Subcutaneous abdominal adipose tissue (tissue), 5 donors: Measurements from ENCODE around the gene TRPM2.

ENCODE experiments used
- H3K27ac ChIP-seq: one replicate; pipeline ENCODE4 v1.7.0; 2013; ENCODE audit warnings: low read depth, mild to moderate bottlenecking, inconsistent platforms, low read length, moderate library complexity
- H3K27me3 ChIP-seq, 5 donors: one replicate each; pipeline ENCODE4 v1.7.0; 2013; ENCODE audit warnings: low read length in 5 of 5, inconsistent platforms in 1 of 5; ENCODE audit not compliant: control insufficient read depth in 5 of 5, insufficient read depth in 4 of 5
- H3K36me3 ChIP-seq, 5 donors: one replicate each; pipeline ENCODE4 v1.7.0; 2013; ENCODE audit warnings: low read length in 5 of 5; ENCODE audit not compliant: control insufficient read depth in 5 of 5, insufficient read depth in 5 of 5
- H3K4me1 ChIP-seq, 5 donors: one replicate each; pipeline ENCODE4 v1.7.0; 2013; ENCODE audit warnings: low read length in 5 of 5, mild to moderate bottlenecking in 3 of 5, moderate library complexity in 1 of 5; ENCODE audit not compliant: control insufficient read depth in 5 of 5, insufficient read depth in 5 of 5
- H3K4me3 ChIP-seq, 5 donors: one replicate each; pipeline ENCODE4 v1.7.0; 2013; ENCODE audit warnings: low read length in 5 of 5, low read depth in 1 of 5
- H3K9ac ChIP-seq, 5 donors: one replicate each; pipeline ENCODE4 v1.7.0; 2013; ENCODE audit warnings: low read length in 5 of 5, mild to moderate bottlenecking in 4 of 5, moderate library complexity in 3 of 5
- H3K9me3 ChIP-seq, 5 donors: one replicate each; pipeline ENCODE4 v1.7.0; 2013; ENCODE audit warnings: low read length in 5 of 5; ENCODE audit not compliant: control insufficient read depth in 5 of 5
- donor health status: healthy.
- donor health status: healthy.
- donor health status: healthy.
- donor health status: healthy.
- donor health status: healthy.

The TRPM2 gene

DNA sequence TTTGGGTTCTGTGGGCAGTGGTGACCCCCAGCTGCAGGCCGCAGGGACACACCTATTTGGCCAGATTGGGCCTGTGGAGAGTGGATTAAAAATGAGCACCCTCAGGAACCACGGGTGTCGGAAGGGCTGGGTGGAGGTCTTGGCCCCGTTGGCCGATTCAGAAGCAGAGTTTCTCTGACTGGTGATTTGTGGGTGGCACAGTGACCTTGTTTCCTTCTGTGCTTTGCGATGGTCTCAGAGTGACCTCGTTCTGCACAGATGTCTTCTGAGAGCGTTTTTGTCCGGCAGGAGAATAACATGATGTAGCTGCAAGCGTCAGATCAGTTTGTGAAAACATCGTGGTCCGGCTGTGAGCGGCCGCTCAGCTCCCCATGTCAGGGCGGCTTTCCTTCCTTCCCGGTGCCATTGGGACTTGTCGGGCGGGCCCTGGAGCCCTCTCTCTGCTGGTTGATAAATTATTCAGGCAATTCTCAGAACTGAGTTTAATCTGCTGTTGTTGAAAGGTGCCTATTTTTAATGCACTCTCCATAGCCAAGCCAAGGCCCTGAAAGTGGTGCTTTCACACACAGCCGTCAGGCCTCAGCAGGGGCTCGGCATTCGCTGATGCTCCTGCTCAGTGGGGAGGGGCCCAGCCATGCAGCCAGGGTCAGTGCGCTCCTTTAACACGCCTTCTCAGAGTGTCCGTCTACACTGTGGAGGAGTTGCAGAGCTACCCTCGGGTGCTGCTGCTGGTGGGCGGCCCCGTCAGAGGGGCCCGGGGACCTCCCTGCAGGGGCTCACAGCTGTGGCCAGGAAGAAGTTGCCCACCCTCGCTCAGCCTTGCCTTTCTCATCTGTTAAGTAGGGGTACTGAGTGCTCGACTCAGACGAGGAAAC is 26.8 kb downstream of the TRPM2 start:
- peaks cover 0 to 31% (median 0%) of the 10 kb centered on the region in 5 donors for H3K27me3 ChIP-seq
- no peak overlapping the region for H3K9ac ChIP-seq

GRCh38 chr21:44380876-44381275 is 27.5 kb downstream of the TRPM2 start:
- Histone ChIP-seq H3K27ac (no peak overlapping the region), H3K36me3 (peaks cover 5 to 56% (median 12%) of the 10 kb centered on the region in 5 donors), H3K9me3 (peaks cover 6 to 25% (median 16%) of the 10 kb centered on the region in 5 donors), H3K27me3 (peaks cover 0 to 31% (median 0%) of the 10 kb centered on the region in 5 donors), H3K4me1 (no peaks in the 10 kb centered on the region), H3K9ac (no peak overlapping the region), H3K4me3 (no peak overlapping the region)

More for the DNA sequence above, 26.8 kb downstream of the TRPM2 start:
- Histone ChIP-seq H3K4me3 (no peak overlapping the region), H3K4me1 (peaks cover 0 to 5% (median 0%) of the 10 kb centered on the region in 5 donors), H3K36me3 (peaks cover 5 to 56% (median 14%) of the 10 kb centered on the region in 5 donors), H3K9me3 (peaks cover 6 to 20% (median 12%) of the 10 kb centered on the region in 5 donors), H3K27ac (no peak overlapping the region)

DNA sequence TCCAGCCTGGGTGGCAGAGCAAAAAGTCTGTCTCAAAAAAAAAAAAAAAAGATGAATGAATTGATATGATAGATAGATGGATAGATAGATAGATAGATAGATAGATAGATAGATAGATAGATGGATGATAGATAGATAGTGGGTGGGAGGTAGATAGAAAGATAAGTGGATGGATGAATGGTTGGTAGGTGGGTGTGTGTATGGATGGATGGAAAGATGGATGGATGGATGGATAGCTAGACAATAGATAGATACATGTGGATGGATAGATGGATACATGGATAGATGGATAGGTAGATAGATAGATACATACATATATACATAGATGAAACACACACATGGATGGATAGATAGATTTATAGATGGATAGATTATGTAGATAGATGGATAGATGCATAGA is 28.5 kb downstream of the TRPM2 start:
- no peak overlapping the region for H3K9ac ChIP-seq
- H3K9me3 ChIP-seq: peaks cover 6 to 25% (median 19%) of the 10 kb centered on the region in 5 donors
- H3K27ac ChIP-seq: no peak overlapping the region
- H3K4me3 ChIP-seq: no peak overlapping the region
- H3K4me1 ChIP-seq: no peaks in the 10 kb centered on the region
- H3K36me3 ChIP-seq: peaks cover 5 to 52% (median 10%) of the 10 kb centered on the region in 5 donors
- H3K27me3 ChIP-seq: peaks cover 0 to 27% (median 0%) of the 10 kb centered on the region in 5 donors

DNA sequence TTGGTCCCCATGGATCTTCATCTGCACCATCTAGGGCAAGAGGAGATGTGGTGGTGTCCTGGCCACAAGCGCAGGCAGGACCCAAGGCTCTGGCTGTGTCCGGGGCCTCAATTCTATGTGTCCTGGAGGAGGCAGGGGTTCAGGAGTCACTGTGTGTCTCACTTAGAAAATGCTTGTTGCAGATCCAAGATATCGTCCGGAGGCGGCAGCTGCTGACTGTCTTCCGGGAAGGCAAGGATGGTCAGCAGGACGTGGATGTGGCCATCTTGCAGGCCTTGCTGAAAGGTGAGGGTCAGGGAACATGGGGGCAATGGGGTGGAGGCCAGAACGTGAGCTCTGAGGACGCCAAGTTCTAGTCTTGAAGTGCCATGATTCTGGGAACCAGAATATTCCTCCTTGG is 29.1 kb downstream of the TRPM2 start:
- H3K27me3 ChIP-seq: peaks cover 0 to 22% (median 0%) of the 10 kb centered on the region in 5 donors
- H3K36me3 ChIP-seq: peaks cover 5 to 46% (median 10%) of the 10 kb centered on the region in 5 donors
- H3K4me3 ChIP-seq: no peak overlapping the region
- no peaks in the 10 kb centered on the region for H3K4me1 ChIP-seq
- peaks cover 6 to 25% (median 21%) of the 10 kb centered on the region in 5 donors for H3K9me3 ChIP-seq
- no peak overlapping the region for H3K27ac ChIP-seq
- H3K9ac ChIP-seq: no peak overlapping the region

DNA sequence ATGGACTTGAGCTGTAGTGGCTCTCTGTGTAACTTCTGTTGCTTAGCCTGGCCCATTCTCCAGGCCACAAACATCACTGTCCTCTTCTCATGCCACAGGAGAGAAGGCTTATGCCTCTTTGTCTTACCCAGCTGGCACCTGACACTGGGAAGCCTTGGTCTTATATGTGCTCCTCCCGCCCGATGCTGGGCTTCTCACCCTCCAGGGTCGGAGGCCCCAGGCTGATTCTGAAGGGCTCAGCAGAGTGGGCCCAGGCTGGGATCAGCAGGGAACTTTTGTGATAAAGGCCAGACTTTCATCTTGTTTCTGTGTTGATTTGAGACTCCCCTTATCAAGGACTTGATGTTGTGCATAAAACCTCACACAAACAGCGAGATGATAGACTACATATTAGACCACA is 29.8 kb downstream of the TRPM2 start:
- Histone ChIP-seq H3K27me3 (peaks cover 0 to 17% (median 0%) of the 10 kb centered on the region in 5 donors), H3K4me3 (no peak overlapping the region), H3K9ac (no peak overlapping the region), H3K9me3 (peaks cover 6 to 25% (median 21%) of the 10 kb centered on the region in 5 donors), H3K27ac (no peak overlapping the region), H3K36me3 (peaks cover 5 to 41% (median 10%) of the 10 kb centered on the region in 5 donors), H3K4me1 (no peaks in the 10 kb centered on the region)

DNA sequence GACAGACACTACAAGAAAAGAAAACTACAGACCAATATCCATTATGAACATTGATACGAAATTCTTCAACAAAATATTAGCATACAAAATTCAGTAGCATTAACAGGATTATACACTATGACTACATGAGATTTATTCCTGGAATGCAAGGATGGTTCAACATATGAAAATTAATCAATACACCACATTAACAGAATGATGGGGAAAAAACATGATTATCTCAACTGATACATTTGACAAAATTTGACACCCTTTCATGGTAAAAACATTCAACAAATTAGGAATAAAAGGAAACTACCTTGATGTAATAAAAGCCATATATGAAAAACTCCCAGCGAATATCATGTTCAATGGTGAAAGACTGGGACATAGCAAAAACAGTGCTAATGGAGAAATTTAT is 31.5 kb downstream of the TRPM2 start:
- Histone ChIP-seq H3K4me1 (no peaks in the 10 kb centered on the region), H3K9ac (no peak overlapping the region), H3K27me3 (peaks cover 0 to 7% (median 0%) of the 10 kb centered on the region in 5 donors), H3K4me3 (no peak overlapping the region), H3K27ac (no peak overlapping the region), H3K36me3 (peaks cover 0 to 28% (median 5%) of the 10 kb centered on the region in 5 donors), H3K9me3 (peaks cover 6 to 30% (median 21%) of the 10 kb centered on the region in 5 donors)

DNA sequence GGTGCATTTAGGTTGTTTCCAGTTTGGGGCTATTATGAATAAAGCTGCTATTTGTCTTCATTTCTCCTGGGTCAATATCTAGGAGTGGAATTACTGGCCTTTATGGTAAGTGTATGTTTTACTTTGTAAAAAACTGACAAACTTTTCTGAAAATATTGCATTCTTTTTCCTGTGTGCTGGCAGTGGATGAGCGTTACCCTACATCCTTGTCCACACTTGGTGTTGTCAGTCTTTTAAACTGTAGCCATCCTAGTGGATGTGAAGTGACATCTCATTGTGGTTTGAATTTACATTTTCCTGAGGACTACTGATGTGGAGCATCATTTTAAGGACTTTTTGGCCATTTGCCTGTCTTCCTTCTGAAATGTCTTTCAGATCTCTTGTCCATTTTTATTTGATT is 35.9 kb downstream of the TRPM2 start:
- Histone ChIP-seq H3K27me3 (no peaks in the 10 kb centered on the region), H3K36me3 (peaks cover 0 to 9% (median 5%) of the 10 kb centered on the region in 5 donors), H3K4me3 (no peak overlapping the region), H3K9me3 (peaks cover 3 to 23% (median 17%) of the 10 kb centered on the region in 5 donors), H3K27ac (no peak overlapping the region), H3K9ac (no peak overlapping the region), H3K4me1 (peaks cover 0 to 9% (median 4%) of the 10 kb centered on the region in 5 donors)

GRCh38 chr21:44390886-44391285 is 37.5 kb downstream of the TRPM2 start:
- Histone ChIP-seq H3K9me3 (peaks cover 0 to 14% (median 3%) of the 10 kb centered on the region in 5 donors), H3K4me3 (no peak overlapping the region)

DNA sequence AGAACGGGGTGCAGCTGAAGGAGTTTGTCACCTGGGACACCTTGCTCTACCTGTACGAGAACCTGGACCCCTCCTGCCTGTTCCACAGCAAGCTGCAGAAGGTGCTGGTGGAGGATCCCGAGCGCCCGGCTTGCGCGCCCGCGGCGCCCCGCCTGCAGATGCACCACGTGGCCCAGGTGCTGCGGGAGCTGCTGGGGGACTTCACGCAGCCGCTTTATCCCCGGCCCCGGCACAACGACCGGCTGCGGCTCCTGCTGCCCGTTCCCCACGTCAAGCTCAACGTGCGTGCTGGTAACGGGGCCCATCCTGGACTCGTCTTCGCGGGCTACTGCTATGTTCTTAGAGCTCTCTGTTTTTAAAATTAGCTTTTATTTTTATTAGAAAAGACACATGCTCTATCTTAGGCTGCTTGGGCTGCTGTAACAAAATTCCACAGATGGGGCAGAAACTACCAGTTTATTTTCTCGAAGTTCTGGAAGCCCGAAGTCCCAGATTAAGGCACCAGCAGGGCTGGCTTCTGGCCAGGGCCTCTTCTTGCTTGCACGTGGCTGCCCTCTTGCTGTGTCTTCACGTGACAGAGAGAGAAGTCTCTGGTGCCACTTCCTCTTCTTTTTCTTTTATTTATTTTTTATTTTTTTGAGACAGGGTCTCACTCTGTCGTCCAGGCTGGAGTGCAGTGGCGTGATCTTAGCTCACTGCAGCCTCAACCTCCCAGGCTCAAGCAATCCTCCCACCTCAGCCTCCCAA is 38.1 kb downstream of the TRPM2 start:
- H3K4me3 ChIP-seq: peak overlapping the region in 1 of 5 donors; percentile 14
- H3K4me1 ChIP-seq: peaks cover 0 to 9% (median 4%) of the 10 kb centered on the region in 5 donors
- H3K27ac ChIP-seq: no peak overlapping the region
- H3K9ac ChIP-seq: no peak overlapping the region
- peaks cover 0 to 6% (median 0%) of the 10 kb centered on the region in 5 donors for H3K36me3 ChIP-seq
- no peaks in the 10 kb centered on the region for H3K27me3 ChIP-seq
- peaks cover 0 to 11% (median 3%) of the 10 kb centered on the region in 5 donors for H3K9me3 ChIP-seq

More at GRCh38 chr21:44390886-44391285, 37.5 kb downstream of the TRPM2 start:
- peaks cover 0 to 9% (median 4%) of the 10 kb centered on the region in 5 donors for H3K4me1 ChIP-seq
- H3K36me3 ChIP-seq: peaks cover 0 to 6% (median 0%) of the 10 kb centered on the region in 5 donors
- no peak overlapping the region for H3K27ac ChIP-seq
- no peaks in the 10 kb centered on the region for H3K27me3 ChIP-seq
- no peak overlapping the region for H3K9ac ChIP-seq
